ENCODE measurements around the gene PAPPA2.

The PAPPA2 gene

DNA sequence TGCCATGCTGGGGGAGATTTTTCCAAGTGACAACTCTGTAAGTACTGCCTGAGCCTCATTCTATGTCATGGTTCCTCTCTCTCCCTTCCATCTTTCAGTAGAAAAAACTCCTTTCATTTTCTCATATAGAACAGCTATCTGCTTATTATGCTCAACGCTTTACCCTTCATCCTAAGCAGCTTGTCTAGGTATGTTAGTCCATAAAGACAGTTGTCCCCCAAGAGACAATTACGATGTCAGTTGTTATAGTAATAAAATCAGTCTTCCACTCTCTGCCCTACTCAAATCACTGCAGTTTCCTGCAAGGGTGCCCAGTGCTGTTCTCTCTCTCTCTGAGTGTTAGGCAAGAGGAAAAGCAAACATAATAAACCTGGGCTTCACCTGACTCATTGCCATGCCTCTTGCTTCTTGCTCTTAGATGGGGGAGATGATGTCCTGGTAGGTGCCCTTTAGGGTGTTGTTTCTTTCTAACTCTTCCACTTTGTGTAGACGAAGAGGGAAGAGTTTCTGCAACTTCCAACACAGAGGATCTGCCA, 59.4 kb downstream of the PAPPA2 start:
- FAIRE-seq (no peak), DNase-seq (ENCODE audit: insufficient read length, low spot score) (no peak)
- no peak for TF ChIP-seq CTCF (IDR thresholded peaks at IDR 0.05; ENCODE audit: insufficient read depth, missing control alignments)

DNA sequence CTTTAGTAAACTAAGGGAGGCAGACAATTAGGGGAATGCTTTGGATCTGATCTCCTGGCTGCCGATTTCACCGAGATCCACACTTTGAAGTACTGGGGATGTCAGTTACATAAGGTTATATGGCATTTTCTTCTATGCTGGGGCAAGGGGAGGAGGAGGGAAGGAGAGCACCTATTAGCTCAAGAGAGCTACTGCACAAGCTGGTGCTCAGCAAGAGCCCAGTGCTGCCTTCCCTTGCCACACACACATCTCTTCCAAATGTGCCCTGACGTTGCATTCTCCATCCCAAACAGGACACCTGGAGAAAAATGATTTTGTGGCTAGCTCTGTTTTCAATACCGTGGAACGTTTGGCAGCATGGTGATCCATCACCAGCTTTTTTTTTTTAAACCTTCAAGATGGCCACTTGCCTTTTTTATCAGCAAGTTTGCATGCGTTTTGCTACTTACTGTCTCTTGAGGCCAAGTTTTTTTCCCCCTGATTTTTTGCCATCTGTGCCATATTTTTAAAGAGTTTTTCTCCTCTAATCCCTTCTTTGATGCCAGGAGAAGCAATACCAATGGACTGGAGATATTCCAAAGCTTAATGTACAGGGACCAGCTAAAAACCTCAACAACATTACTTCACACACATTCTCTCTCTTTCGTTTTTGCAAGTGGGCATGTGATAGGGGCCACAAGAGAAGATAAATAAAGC, 66.6 kb downstream of the PAPPA2 start:
- FAIRE-seq (no peak), DNase-seq (ENCODE audit: insufficient read length, low spot score) (no peak)
- no peak for TF ChIP-seq CTCF (IDR thresholded peaks at IDR 0.05; ENCODE audit: insufficient read depth, missing control alignments)

DNA sequence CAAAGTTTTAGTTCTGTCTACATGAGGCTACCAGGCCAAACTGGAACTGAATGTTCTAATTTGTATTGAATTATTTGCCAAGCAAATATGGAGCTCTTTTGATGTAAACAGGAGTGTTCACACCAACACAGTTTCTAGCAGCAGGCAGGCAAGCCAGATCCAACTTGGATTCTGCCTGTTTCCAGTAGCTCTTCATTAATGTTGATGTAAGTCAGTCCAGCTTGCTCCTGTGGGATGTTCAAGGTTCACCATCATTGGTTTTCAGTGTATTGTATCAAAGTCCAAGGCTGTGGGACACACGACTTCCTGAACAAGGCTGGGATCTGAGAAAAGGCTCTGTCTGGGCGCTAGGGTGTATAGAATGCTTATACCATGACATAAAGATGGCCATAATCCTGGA, 68.1 kb downstream of the PAPPA2 start:
- no peak for FAIRE-seq
- TF ChIP-seq CTCF (IDR thresholded peaks at IDR 0.05; ENCODE audit: insufficient read depth, missing control alignments) = no peak
- no peak for DNase-seq (ENCODE audit: insufficient read length, low spot score)

DNA sequence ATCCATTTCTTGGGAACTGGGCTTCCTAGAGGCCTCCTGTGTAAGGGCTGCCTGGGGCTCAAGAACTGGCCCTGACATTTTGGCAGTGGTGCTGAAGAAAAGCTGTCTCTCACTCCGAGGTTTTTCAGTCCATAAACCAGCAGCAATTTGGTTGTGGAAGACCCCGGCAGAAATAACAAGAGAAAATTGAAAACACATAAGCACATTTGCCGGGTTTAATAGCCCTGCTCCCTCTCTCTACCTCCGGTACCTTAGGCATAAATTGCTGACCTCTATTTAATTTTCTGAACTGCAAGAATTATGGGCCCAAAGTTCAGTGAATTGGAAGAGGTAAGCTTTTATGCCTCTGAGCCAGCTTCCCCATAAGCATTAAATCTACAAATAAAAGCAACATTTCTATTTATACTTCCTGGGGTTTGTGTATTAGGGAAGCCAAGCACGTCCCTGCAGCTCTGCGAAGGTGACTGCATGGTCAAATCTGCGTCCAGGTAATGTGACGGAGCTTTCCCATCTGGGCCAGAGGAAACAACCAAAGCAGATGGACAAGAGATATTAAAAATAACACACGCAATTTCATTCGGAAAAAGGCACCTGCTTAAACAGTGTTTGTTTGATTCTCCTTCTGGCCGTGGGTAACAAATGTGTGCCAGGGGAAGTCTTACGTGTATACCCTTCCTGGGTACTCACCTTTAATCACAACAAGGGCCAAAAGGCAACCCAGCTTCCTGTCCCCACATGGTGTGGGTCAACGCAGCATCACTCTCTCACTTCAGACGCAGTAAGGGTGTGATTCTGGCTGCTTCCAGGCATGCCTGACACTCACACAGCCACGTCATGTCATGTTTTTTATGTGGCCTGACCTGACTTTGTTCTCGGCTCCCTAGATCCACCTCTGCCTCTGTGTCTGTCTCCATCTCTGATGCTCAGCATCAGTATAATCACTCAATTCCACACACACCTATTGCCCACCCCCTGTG, 69.2 kb downstream of the PAPPA2 start:
- no peak for TF ChIP-seq CTCF (IDR thresholded peaks at IDR 0.05; ENCODE audit: insufficient read depth, missing control alignments)
- no peak for FAIRE-seq
- no peak for DNase-seq (ENCODE audit: insufficient read length, low spot score)

- TF ChIP-seq CTCF (IDR thresholded peaks at IDR 0.05; ENCODE audit: insufficient read depth, missing control alignments) = no peak
- DNase-seq (ENCODE audit: insufficient read length, low spot score) = no peak
- FAIRE-seq = no peak
Observed at GRCh38 chr1:176533020-176533419, 70.0 kb downstream of the PAPPA2 start.

DNA sequence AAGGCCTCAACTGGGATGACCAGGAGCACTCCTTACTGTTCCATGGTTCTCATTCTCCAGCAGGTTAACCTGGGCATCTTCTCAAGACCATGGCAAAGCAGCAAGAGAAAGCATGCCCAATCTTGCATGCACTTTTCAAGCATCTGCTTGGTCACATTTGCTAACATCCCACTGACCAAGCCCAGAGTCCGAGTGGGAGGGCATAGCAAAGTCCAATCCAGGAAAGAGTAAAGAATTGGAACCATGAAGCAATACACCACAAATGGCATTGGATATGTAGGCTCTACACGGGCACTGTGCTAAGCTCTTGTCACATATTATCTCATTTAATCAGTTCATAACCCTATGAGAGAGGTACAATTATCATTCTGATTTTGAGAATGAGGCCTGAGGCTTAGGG, 73.6 kb downstream of the PAPPA2 start:
- TF ChIP-seq CTCF (IDR thresholded peaks at IDR 0.05; ENCODE audit: insufficient read depth, missing control alignments) = no peak
- FAIRE-seq (no peak), DNase-seq (ENCODE audit: insufficient read length, low spot score) (no peak)

Measured in D721Med (cell line).